GDM1 (cell line): Measurements from ENCODE around the gene F5.

ENCODE experiments used
- DNase-seq: peaks from one replicate; lab custom pipeline; 2025; lab: John Stamatoyannopoulos, UW

F5 gene

DNA sequence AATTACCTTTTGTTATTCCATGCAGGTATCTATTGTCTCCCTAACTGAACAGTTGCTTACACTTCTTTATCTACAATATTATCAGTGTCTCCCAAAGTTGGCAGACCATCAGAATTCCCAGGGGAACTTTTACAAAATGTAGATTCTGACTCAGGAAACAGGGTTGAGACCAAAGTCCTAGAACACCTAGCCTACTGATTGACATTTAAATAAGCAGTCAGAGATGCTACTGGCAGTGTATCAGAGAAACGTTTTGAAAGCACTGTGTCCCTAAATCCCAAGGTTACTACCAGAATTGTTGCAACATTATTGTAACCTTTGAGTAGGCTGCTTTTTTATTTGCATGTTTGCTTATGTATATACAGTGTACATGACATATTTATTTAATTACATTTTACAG, 1.8 kb upstream of the F5 start:
- DNase-seq: no peak

DNA sequence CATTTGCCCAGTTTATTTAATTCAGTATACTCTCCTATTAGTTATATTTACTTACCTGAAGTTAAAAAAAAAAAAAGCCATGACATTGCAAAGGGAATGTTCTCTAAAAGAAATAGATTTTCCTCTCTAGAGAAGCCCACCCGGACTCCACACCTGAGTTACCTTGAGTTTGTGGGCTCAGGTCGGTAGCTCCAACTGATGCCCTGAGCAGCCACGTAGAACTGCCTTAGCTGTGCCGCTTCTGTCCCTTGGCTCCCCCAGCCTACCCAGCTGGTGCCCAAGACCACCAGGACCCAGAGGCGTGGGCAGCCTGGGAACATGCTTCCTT, 250 bp downstream of the F5 start:
- no peak for DNase-seq

DNA sequence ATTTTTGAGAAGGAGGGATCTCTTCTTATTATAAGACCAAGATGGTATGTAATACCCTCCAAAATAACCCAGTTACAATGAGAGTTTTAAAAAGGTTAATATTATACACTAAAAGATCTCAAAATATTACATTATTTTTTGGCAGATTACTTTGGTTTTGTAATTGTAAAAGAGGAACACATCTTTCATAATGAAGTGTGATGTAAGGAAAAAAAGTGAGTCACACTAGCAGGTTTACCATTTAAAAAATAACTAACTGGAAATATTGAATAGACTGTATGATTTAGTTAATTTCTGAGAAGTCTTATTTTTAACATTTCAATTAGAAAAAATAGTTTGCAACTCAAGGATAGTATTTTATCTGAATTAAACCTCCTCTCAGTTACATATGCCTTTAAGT, 1.1 kb downstream of the F5 start:
- DNase-seq: no peak

DNA sequence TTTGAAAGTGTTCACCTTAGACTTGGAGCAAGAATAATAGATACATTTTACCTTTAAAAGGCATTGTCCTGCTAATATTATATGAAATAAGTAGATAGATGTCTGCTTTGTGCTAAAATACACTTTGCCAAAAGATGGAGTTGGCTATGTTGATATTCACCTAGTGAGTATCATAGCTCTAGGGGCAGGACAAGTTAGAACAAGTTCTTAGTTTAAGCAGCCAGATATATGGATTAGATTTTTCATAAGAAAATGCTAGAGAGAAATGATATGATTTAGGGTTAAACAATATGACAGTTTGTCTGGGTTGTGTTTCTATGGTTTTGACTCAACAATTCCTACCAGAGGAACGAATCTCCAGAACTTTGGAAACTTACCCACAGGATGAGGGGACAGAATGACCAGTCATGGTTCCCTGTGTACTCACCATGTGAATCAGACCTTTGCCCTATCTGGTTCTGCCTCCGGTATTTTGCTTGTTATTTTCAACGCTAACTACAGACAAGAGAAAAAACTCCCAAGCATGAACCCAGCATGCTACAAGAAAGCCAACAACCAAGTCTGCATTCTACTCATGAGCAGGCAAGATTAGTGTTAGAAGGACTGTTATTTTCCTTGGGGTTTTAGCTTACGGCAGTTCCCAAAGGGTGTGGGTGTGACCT, 1.7 kb downstream of the F5 start:
- DNase-seq: no peak

DNA sequence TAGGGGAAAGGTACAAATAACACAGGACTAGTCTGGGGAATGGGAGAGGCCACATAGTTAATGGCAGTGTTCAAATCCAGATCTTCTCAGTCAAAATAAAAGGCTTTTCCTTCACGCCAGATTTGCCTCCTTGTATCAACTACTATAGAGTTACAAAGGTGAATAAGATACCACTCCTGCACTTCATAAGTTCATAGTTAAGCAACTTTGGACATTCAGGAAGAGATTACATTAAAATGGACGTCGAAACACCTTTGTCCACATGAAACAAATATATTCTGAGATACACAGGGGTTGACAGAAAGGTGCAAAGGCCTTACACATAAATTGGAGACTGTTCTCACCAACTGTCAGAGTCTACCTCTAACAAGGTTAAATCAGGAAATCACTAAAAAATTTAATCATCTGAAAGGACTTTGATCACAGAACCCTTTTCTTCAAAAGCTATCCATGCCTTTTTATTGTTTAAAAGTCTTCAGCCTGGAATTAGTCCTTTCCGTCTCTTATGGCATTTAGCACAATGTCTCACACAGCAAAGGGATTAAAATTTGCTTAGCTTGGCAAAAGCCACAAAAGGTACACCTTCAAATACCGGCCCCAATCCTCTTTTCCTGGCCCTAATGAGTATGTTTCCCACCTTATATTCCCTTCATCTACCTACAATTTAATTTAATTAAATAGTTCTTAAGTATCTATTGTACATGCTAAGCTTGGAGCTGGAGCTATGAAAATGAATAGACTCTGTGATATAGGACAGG, 8.1 kb downstream of the F5 start:
- DNase-seq: no peak

DNA sequence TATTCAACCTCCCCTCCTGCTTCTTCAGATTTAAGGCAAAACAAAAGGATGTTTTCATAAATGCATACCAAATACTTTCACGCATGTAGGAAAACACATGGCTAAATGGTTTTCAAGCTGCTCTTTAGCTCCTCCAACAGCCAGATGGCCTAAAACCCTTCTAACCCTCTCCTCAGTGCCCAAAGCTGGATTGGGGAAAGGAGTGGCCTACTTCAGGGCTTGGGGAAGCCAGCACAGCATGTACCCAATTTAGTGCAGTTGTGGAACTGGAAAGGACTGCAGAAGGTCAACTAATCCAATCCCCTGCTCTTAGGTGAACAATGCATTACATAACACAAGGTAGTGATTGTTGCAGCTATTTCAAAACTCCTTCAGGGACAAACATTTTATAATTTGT, 9.3 kb downstream of the F5 start:
- no peak for DNase-seq

DNA sequence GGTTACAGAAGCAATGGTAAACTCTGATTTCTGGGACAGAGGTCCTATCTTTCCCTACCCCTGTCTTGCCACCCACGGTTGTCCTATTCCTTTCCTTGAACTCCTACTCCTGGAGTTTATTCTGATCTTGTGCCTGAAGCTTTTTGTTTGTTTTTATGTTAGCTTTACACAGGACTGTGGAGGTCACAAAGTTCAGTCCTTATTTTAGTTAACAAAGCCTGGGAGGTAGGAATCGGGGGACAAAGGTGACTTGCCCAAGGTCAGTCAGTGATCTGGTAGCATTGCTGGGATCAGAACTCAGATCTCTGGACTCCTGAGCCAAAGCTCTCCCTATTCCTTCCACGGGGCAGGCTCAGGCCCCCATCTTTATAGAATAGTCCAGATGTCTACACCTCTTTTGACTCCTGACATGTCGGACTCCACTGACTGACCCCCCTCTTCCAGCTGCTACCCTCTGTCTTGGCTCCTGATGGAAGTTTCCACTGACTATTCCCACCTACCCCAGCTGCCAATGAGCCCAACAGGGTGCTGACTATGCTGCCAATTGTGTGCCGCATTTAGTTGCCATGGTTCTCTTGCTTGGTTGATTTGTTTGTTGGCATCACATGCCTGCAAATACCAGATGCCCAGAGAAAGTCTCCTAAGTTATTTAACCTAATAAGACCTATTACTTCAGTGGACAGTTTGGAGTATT, 9.9 kb downstream of the F5 start:
- no peak for DNase-seq

DNA sequence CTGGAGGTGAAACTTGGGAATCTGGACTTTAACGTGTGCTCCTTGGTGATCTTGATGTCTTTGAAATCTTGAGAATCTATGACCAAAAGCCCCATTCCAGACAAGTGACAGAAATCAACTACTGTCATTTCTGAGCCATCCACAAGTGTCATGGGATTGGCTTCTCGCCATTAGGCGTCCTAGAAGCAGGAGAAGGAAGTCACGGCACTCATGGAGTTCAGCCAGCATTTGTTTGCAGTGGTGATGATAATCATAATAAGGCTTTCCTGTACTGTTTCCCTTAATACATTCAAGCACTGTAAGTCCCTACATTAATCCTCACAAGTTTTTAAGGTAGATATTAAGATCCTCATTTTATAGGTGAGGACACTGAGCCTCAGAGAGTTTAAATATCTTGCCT, 11.9 kb downstream of the F5 start:
- no peak for DNase-seq

DNA sequence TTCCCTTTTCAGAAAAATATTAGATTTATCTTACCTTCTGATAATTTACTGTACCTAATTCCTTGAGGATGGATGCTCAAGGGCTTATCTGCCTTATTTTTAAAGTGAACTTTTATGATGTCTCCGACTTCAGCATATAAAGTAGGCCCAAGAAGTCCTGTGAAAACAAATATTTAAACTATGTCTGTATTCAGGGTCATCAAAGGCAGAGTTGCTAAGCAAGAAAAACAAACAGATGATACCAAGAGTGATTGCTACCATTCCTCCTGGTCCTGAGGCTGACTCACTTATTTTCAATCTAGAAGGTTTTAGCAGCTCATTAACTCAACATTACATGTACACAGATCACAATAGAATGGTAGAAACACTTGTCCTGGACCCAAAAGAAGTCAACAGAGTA, 14.1 kb downstream of the F5 start:
- DNase-seq: no peak

DNA sequence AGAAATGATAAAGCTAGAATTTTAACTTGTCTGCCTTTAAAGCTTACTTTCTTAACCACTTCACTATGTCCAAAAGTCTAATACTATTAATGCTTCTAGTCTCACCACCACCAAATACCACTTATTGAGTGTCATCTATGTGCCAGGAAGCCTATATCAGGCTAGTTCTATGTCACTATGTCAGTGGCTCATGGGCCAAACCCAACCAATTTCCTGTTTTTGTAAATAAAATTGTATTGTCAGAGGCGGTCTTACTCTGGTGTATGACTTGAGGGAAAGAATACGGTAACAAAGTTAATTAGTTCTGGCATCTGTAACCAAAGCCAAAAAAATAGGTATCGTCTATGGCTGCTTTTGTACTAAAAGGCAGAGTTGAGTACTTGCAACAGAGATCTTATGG, 14.8 kb downstream of the F5 start:
- DNase-seq: no peak

DNA sequence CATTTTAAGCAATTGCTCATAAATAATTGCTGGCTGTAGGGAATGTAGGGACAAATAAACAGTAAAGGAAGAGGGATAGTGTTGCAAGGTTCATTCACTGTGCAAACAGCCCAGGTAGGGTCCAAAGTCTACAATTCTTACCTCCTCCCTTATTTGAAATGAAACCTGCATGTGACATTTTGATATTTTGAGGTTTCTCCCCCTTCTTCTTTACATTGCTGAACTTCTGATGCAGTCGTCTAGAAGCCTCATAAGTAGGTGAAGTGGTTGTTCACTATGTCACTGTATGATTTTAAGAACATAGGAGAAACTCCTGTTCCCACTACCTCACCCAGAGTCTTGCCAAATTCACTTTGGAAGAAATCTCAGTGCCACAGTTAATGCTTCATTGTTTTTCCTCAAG, 16.1 kb downstream of the F5 start:
- DNase-seq: no peak

DNA sequence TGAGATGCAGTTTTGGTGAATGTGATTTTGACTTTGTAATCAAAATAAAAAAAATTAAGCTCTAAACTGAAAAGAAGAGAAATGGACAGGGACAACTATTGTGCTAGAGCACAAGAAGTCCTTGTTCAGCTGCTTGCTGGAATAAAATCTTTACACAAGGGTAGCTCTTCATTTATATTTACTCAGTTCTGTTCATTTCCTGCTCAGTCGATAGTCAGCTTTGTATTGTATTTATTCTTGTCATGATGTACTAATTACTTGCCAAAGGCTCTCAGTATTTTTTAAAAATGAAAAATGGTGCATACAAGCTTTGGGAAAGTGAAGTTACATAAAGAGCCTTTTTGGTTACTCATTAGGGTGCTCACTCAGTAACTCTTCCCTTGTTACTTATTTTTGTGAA, 17.8 kb downstream of the F5 start:
- no peak for DNase-seq

DNA sequence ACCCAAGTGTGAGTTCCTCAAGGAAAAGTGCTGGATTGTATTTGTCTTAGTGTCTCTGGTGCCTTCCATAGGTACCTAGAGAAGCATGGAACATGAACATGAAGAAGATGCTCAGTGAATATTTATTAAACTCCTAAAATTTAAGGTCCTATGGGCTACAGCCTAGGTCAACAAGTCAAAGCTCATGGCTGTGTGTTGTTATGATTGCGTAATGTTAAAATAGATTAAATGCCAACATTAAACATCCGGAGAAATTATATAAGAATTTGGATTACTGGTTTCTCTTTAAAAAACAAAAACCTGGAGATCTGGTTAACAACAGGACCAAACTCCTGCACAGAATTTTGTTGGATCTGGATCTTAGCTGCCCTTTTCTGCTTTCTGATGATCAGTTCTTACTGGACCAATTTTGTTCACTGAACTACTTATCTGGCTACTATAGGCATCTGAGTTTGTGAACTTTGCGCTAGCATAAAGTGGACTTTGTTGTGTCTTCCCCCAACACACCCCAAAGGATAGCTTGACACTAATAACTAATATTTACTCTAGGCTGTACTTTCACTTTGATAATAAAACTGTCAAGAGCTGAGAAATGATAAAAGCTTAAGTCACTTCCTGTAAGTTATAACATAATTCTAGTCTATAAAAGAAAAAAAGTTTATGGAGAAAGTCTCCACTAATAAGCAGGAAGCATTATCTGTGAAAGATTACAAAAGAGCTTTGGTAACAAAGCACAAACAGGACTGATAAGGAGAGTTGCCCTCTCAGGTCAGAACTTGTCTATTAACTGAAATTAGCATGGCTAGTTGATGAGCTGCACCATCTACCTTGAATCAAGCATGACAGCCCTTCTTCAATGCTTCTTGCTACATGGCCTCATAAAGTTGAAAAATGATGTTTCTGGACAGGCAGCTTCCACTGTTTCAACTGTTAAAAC, 20.7 kb downstream of the F5 start:
- DNase-seq: no peak

DNA sequence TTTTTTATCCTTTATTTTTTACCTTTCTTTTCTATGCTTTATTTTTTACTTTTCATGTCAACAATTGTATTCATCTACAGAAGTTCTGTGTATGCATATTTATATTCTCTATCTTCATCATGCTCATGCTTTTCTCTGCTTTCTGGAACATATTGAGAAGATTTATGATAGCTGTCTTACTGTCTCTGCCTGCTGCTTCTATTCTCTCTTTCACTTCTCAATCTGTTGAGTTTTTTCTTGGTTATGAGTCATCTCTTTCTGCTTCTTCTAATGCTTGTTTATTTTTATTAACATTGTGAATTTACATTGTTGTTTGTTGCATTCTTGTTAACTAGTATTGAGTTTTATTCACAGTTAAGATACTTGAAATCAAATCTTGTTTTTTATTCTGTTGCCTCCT, 22.6 kb downstream of the F5 start:
- no peak for DNase-seq

DNA sequence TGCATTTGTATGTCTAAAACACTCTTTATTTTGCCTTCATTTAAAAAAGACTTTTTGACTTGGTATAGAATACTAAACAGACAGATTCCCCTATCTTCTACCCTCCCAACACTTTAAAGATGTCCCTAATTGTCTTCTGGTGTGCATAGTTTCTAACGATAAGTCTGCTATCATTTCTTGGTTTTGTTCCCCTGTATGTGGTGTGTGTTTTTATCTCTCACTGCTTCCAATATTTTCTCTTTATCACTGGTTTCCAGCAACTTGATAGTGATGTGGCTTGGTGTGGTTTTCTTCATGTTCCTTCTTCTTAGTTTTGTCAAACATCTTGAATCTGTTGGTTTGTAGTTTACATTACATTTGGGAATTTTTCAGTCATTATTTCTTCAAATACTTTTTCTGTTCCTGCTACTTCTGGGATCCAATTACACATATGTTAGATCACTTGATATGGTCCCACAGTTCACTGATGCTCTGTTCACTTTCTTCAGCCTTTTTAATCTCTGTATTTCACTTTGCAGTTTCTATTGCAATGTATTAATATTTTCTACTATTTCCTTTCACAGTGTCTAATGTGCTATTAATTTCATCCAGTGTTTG, 23.2 kb downstream of the F5 start:
- no peak for DNase-seq

DNA sequence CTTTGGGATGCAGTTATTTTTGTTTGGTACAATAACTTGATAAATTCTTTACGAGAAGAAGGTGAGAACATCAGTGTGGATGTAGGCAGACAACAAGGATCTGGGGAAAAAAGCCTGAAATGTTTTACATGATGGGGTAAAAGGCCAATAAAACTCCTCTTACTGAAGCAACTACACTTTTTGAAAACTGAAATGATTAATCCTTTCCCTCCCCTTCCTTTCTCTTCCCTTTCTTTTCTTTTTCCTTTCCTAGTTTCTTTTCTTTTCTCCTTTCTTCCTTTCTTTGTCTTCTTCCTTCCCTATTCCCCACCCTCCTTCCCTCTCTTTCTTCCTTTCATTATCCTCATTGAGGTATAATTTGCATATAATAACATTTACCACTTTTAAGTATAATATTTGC, 24.6 kb downstream of the F5 start:
- no peak for DNase-seq

DNA sequence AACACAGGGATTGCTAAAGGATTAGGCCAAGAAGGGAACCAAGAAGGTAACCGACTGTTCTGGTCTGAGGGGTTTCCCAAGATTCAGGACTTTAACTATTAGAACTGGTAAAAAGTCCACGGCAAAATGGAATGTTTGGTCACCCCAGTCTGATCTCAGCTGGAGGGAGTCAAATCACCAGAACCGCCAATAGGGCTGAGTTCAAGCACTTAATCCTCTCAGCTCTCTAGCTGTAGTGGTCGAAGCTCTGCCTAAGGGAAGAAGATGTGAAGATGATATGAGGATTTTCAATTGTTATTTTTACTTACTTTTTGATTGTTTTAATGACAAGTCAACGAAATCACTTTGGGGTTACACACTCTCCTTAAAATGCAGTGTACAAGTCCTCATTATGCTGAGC, 29.1 kb downstream of the F5 start:
- no peak for DNase-seq

DNA sequence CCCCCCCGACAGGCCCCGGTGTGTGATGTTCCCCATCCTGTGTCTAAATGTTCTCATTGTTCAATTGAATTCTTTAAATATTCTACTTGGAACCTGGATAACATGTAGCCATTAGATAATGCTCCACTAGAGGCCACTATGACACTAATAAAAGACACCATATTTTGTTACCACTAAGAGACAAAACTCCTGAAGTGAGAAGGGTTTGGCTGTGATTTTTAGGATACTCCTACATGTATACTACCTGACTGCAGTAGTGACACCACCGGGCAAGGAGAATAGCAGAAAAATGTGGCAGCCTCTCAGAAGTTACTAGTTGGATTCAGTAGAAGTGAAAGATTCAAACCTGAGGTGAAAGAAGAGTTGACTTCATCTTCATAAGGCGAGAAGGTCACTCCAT, 36.0 kb downstream of the F5 start:
- DNase-seq: peak; percentile 14

DNA sequence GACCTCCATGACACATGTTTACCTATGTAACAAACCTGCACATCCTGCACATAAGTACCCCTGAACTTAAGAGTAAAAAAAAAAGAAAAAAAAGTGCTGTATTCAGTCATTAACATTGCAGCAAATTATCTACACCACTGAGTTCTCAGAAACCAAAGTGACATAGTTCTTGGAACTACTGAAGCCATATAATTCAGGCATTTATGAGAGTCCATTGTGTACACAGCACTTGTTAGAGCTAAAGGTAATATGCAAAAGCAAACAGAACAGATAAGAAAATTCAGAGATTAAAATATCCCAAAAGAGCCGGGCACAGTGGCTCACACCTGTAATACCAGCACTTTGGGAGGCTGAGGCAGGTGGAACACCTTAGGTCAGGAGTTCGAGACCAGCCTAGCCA, 38.0 kb downstream of the F5 start:
- no peak for DNase-seq

DNA sequence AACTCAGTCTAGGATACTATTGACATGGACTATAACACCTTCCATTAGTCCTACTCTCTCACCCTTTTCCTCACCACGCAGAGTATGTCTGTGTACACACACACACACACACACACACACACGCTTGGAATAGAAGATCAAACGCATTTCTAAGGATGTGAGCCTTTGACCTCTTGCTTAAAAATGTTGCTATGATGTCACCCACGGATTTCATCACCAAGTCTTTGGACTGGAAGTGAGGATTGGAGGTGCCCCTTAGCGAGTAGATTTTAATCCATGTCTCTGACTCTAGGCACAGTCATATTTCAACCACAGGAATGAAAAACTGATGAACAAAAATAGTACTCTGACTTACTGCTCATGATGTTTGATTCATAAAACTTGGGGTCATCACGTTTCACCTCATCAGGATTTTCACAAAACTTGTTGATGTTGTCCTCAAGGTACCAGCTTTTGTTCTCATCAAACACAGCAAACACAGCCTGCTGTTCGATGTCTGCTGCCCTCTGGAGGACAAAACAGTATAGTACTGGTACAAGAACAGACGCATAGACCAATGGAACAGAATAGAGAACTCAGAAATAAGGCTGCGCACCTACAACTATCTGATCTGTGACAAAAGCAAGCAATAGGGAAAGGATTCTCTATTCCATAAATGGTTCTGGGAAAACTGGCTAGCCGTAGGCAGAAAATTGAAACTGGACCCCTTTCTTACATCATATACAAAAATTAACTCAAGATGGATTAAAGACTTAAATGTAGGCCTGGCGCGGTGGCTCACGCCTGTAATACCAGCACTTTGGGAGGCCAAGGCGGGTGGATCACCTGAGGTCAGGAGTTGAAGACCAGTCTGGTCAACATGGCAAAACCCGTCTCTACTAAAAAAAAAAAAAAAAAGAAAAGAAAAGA, 39.9 kb downstream of the F5 start:
- DNase-seq: peak; percentile 64

DNA sequence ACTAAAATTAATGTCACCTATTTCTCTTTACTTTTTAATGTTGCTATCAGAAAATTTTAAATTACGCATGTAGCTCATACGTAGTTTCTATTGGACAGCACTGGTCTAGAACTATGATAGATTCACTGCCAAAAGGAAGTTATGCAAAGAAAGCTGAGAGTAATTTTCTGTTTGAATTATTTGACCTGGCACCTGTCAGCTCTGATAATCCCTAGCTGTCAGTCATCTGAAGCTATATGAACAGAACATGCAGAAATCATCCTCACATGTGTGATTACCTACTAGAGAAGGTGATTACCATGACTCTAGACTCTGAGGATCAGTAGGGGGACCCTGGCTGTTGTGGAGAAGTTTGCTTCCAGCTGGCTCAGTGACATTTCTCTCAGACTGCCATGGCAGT, 40.8 kb downstream of the F5 start:
- DNase-seq: no peak
